Spleen (tissue), 7 donors: Measurements from ENCODE around the gene DNAJC18.

Experiments
- CTCF ChIP-seq, 11 experiments: fragments of 200-600 bp in 7 of 11; fragments of 450-650 bp in 4 of 11; sonication (generic) in 4 of 11; IDR thresholded peaks in 8 of 11; conservative IDR thresholded peaks in 3 of 11; 1 replicate in 7 of 11; 2 replicates in 4 of 11; pipeline versions ENCODE4 v1.4.0 to v1.8.0; 2016 to 2021; ENCODE audit warnings: antibody characterized with exemption in 11 of 11, inconsistent platforms in 4 of 11, mild to moderate bottlenecking in 1 of 11
- POLR2A ChIP-seq, 3 donors: fragments of 450-650 bp; IDR thresholded peaks; one replicate each; pipeline ENCODE4 v1.5.1; 2017; ENCODE audit warnings: antibody characterized with exemption in 3 of 3, mild to moderate bottlenecking in 1 of 3
- POLR2AphosphoS5 ChIP-seq, 3 donors: sonication (generic); formaldehyde crosslinking; IDR thresholded peaks; one replicate each; pipeline ENCODE4 v1.5.1; 2017; ENCODE audit warnings: antibody characterized with exemption in 3 of 3
- donor health status: DM: no; HTN: no; CAD: no; lungs with moderate emphysema.
- donor health status: DM: no; HTN: no; CAD: no.
- donor health status: DM: no; HTN: no; CAD: no.

DNA sequence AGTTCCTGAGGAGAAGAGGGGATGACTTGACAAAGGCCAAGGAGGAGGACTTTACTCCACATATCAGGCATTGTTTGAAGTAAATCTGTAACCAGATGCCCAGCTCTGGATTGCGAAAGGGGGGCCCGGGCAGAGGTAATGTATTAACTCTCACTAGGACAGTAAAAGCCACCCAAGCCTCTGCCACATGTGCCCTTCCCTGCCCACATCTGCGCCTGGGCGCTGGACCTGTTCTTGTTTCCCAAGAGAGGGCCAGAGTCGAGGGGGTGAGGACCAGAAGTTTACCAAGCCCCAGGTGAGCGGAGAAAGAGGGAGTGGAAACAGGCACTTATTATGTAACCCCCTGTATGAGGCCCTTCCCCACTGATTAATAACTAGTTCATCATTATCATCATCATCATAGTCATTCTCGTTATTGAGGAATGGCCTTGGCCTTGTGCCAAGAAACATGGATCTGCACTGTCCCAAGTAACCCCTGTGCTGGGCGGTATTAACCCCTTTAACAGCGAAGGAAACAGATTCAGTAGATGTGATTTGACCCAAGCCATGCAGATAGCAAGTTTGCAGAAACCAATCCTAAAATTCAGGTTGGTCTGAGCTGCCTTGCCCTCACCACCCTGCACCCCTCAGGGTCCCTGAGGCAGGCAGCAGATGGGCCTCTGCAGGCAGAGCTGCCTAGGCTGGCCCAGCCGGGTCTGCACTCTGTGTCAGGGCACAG, 55.9 kb downstream of the DNAJC18 start, which contains the start of gene SLC23A1:
- TF ChIP-seq CTCF (IDR thresholded peaks at IDR 0.05 in 8 of 11, conservative IDR thresholded peaks at IDR 0.05 in 3 of 11) (no peak), POLR2AphosphoS5 (IDR thresholded peaks at IDR 0.05) (no peak), POLR2A (IDR thresholded peaks at IDR 0.05) (no peak)
